Immature natural killer cell (primary cell): ENCODE results near the gene MLLT3. TPM values are rescaled to one million over a fixed set of nuclear protein-coding genes. Genes with fewer than 3 reads are reported as not detected.
"Not testable (repeated sequence)": the region's sequence is repeated elsewhere in the genome, so short reads cannot be mapped to it uniquely, and the experiment has no call there.

Experiments used
- DNase-seq, 3 donors: peaks; one replicate each; pipeline ENCODE4 v3.0.0; 2022; ENCODE audit warnings: mixed read lengths in 1 of 3
- H3K27ac Mint-ChIP-seq, 6 donors: one replicate each; pipeline ENCODE4 v1.8.0; 2020; ENCODE audit warnings: mixed read lengths in 6 of 6, mild to moderate bottlenecking in 5 of 6, inconsistent platforms in 4 of 6, moderate library complexity in 3 of 6
- H3K27me3 Mint-ChIP-seq, 3 donors: one replicate each; pipeline ENCODE4 v1.8.0; 2020 to 2021; ENCODE audit warnings: low read depth in 3 of 3, mild to moderate bottlenecking in 3 of 3, mixed read lengths in 3 of 3, moderate library complexity in 3 of 3, inconsistent platforms in 1 of 3
- H3K36me3 Mint-ChIP-seq, 3 donors: one replicate each; pipeline ENCODE4 v1.8.0; 2020; ENCODE audit warnings: mixed read lengths in 3 of 3, inconsistent platforms in 2 of 3, mild to moderate bottlenecking in 2 of 3
- H3K4me1 Mint-ChIP-seq, 2 donors: one replicate each; pipeline ENCODE4 v1.8.0; 2020; ENCODE audit warnings: inconsistent platforms in 2 of 2, mild to moderate bottlenecking in 2 of 2, mixed read lengths in 2 of 2, moderate library complexity in 1 of 2
- H3K4me3 Mint-ChIP-seq, 5 donors: one replicate each; pipeline ENCODE4 v1.8.0; 2020; ENCODE audit warnings: mild to moderate bottlenecking in 5 of 5, mixed read lengths in 5 of 5, inconsistent platforms in 3 of 5, moderate library complexity in 3 of 5
- H3K9me3 Mint-ChIP-seq, 6 donors: one replicate each; pipeline ENCODE4 v1.8.0; 2020; ENCODE audit warnings: mild to moderate bottlenecking in 6 of 6, mixed read lengths in 6 of 6, inconsistent platforms in 4 of 6, moderate library complexity in 3 of 6
- polyA plus RNA-seq, 3 donors: library from polyadenylated mRNA; unstranded; fragments of 300-500 nt; fragmentation: Illumina TruSeq; gene quantifications; one replicate each; pipeline ENCODE4 v1.2.3, GENCODE V29; 2021

The MLLT3 gene
- polyA plus RNA-seq, 3 donors from 2014 or later = 3.0 to 16.1 (median 13.7) TPM

DNA sequence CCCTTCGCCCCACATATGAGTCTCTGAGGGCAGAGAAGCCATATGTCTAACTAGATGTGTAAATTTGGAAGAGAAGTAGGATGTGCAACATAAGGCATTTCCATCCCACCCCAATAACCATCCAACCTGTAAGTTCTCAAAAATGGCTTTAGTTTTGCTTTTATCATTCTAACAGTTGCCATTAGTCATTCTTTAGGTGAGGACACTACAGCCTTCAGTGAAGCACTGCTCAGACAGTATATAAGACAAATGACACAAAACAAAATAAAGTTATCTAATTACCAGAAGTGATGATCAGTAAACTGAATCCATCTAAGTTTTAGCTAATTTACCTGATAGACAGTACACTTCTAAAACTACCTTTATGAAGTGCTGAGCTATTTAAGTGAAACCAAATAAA is 23.9 kb downstream of the MLLT3 start:
- Mint-ChIP-seq H3K27me3 (peaks cover 0 to 5% (median 0%) of the 10 kb centered on the region in 3 donors), H3K27ac (no peak overlapping the region), H3K9me3 (no peaks in the 10 kb centered on the region), H3K36me3 (no peaks in the 10 kb centered on the region), H3K4me1 (peaks cover 16 to 36% of the 10 kb centered on the region in 2 donors), H3K4me3 (peak overlapping the region in 1 of 5 donors; percentile 18)
- no peak for DNase-seq

DNA sequence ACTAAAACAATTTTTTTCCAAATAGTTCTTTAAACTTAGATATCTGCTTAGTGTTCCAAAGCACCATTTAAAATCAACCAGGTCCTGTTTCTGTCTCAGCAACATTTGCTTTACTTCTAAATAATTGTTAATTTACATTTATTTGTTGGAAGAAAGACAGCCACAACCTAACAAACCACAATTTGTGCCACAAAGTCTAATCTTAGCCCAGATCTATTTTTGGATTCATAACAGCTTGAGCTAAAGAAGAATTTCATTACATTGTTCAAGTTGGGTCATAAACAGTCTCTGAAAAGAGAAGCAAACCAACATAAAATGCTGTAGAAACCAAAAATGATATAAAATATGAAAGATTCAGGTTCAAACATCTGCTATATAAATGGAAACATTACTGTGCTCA is 24.4 kb downstream of the MLLT3 start:
- Mint-ChIP-seq H3K27ac (no peak overlapping the region), H3K36me3 (no peaks in the 10 kb centered on the region), H3K27me3 (peaks cover 0 to 5% (median 0%) of the 10 kb centered on the region in 3 donors), H3K4me3 (peak overlapping the region in 1 of 5 donors; percentile 18), H3K4me1 (peaks cover 16 to 34% of the 10 kb centered on the region in 2 donors), H3K9me3 (no peaks in the 10 kb centered on the region)
- DNase-seq = no peak

GRCh38 chr9:20594608-20595007 is 27.7 kb downstream of the MLLT3 start:
- H3K27ac Mint-ChIP-seq = no peak overlapping the region
- H3K4me1 Mint-ChIP-seq = peaks cover 16 to 39% of the 10 kb centered on the region in 2 donors
- H3K27me3 Mint-ChIP-seq = peaks cover 0 to 5% (median 0%) of the 10 kb centered on the region in 3 donors
- H3K9me3 Mint-ChIP-seq = no peaks in the 10 kb centered on the region
- no peaks in the 10 kb centered on the region for H3K36me3 Mint-ChIP-seq
- DNase-seq = no peak
- H3K4me3 Mint-ChIP-seq = no peak overlapping the region

DNA sequence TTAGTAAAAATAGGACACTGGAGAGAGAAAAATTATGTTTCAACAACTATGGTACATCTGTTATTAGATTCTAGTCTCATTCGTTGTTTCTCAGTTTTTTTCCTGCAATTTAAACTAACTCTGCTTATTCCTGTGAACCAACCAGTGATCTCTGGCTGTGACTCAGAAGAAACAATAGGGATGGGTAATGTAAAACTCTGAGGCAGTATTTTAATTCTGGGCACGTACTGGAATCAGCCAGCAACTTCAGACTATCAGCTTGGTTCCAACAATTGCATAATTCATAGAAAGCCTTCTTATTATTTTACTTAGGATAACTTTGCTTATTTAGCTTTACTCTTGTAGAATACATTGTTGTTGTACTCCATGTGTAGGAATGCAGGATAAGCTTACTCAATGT is 28.8 kb downstream of the MLLT3 start:
- Mint-ChIP-seq H3K4me1 (peaks cover 14 to 34% of the 10 kb centered on the region in 2 donors), H3K36me3 (no peaks in the 10 kb centered on the region), H3K27ac (no peak overlapping the region), H3K4me3 (no peak overlapping the region), H3K9me3 (no peaks in the 10 kb centered on the region), H3K27me3 (peaks cover 0 to 5% (median 0%) of the 10 kb centered on the region in 3 donors)
- DNase-seq = no peak

DNA sequence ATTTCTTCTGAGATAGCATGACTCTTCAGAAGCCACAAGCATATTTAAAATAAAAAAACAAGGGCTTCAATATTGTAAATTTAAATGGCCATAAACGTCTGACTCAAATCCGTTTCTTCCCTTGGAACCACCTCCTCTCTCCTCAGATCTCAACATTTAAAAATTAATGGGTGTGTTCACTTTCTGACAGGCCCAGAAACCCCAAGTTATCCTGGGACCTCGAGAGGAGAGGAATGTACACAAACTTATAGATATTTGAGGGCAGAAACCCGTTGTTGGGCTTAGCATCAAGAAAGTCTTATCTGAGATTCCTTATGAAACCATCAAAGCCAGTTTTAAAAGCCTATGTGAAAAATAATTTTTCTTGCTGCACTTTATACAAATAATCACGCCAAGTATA is 29.2 kb downstream of the MLLT3 start:
- Mint-ChIP-seq H3K4me1 (peaks cover 10 to 30% of the 10 kb centered on the region in 2 donors), H3K4me3 (no peak overlapping the region), H3K36me3 (no peaks in the 10 kb centered on the region), H3K9me3 (no peaks in the 10 kb centered on the region), H3K27ac (no peak overlapping the region), H3K27me3 (peaks cover 0 to 5% (median 0%) of the 10 kb centered on the region in 3 donors)
- no peak for DNase-seq

DNA sequence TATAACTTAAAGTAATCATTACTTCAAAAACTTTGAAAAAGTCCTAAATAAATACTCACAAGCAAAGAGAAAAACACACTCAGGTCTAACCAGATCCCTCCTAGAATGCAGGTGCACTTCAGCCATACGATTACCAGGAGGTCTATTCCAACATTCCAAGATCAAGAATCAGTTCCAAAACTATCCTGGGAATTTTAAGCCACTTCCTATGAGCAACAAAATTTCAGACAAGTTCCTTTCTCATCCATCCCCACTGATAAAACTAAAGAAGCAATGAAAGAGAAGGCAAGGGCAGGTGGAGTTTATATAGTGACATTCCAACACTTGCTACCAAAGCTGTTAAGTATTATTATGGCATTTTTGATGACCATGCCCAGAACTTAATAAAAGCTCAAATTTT is 29.6 kb downstream of the MLLT3 start:
- Mint-ChIP-seq H3K27ac (no peak overlapping the region), H3K36me3 (no peaks in the 10 kb centered on the region), H3K27me3 (peaks cover 0 to 5% (median 0%) of the 10 kb centered on the region in 3 donors), H3K4me3 (no peak overlapping the region), H3K9me3 (no peaks in the 10 kb centered on the region), H3K4me1 (peaks cover 6 to 26% of the 10 kb centered on the region in 2 donors)
- no peak for DNase-seq

DNA sequence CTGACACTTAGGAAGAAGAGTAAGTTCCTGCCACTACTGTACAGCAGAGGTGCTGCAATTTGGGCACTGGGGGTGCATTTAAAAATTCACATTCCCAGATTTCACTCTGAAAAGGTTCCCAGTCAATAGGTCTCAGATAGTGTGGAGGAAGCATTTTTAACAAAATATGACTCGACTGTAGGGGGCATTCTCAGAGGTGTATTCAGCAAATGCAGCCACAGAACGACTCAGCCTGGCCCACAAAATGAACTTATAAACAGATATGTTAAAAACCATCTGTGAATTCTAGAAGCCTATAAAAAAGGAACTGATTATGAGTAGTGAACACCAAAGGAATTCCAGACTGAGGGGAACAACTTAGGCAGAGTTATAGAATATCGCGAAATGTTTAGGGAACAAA is 31.1 kb downstream of the MLLT3 start:
- Mint-ChIP-seq H3K4me1 (peaks cover 2 to 21% of the 10 kb centered on the region in 2 donors), H3K4me3 (no peak overlapping the region), H3K36me3 (no peaks in the 10 kb centered on the region), H3K27ac (no peak overlapping the region), H3K9me3 (no peaks in the 10 kb centered on the region), H3K27me3 (peaks cover 0 to 5% (median 0%) of the 10 kb centered on the region in 3 donors)
- DNase-seq = no peak

DNA sequence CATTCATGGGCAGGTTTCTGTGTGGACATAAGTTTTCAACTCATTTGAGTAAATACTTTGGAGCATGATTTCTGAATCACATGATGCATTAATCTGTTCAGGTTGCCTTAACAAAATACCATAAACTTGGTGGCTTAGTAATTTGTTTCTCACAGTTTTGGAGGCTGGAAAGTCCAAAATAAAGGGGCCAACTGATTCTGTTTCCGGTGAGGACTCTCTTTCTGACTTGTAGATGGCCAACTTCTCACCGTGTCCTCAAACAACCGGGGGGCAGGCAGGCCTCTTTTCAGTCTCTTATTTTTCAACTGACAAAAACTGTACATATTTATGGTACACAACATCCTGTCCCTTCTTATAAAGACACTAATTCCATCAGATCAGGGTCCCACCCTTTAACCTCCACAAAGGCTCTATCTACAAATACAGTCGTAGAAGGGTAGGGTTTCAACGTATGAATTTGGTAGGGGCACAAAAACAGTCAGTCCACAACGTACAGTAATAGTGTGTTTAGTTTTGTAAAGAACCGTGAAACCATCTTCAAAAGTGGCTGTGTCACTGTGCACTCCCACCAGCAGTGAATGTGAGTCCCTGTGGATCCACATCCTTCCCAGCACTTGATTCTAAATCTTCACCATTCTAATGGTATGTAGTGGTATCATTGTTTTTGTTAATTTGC is 37.2 kb downstream of the MLLT3 start:
- no peaks in the 10 kb centered on the region for H3K27me3 Mint-ChIP-seq
- DNase-seq = no peak
- no peak overlapping the region for H3K4me3 Mint-ChIP-seq
- H3K27ac Mint-ChIP-seq = no peak overlapping the region
- H3K4me1 Mint-ChIP-seq = peaks cover 26 to 35% of the 10 kb centered on the region in 2 donors
- no peaks in the 10 kb centered on the region for H3K9me3 Mint-ChIP-seq
- peaks cover 0 to 6% (median 0%) of the 10 kb centered on the region in 3 donors for H3K36me3 Mint-ChIP-seq

DNA sequence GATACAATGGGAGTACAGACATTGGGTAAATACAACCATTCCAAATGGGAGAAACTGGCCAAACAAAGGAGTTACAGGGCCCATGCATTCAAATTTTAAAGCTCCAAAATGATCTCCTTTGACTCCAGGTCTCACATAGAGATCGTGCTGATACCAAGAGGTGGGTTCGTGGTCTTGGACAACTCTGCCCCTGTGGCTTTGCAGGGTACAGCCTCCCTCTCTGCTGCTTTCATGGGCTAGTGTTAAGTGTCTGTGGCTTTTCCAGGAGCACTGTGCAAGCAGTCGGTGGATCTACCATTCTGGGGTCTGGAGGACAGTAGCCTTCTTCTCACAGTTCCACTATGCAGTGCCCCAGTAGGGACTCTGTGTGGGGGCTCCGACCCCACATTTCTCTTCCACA is 39.2 kb downstream of the MLLT3 start:
- DNase-seq, H3K27ac Mint-ChIP-seq, H3K27me3 Mint-ChIP-seq, H3K9me3 Mint-ChIP-seq, H3K36me3 Mint-ChIP-seq: not testable (repeated sequence)
- Mint-ChIP-seq H3K4me3 (peak overlapping the region in 1 of 5 donors; percentile 4), H3K4me1 (peaks cover 34 to 49% of the 10 kb centered on the region in 2 donors)

GRCh38 chr9:20582150-20582549 is 40.1 kb downstream of the MLLT3 start:
- Mint-ChIP-seq H3K27me3 (no peaks in the 10 kb centered on the region), H3K4me3 (peak overlapping the region in 1 of 5 donors; percentile 12), H3K27ac (peak overlapping the region in 2 of 6 donors; percentile 30 to 31), H3K36me3 (peaks cover 0 to 6% (median 3%) of the 10 kb centered on the region in 3 donors), H3K9me3 (no peaks in the 10 kb centered on the region), H3K4me1 (peaks cover 38 to 49% of the 10 kb centered on the region in 2 donors)
- no peak for DNase-seq

DNA sequence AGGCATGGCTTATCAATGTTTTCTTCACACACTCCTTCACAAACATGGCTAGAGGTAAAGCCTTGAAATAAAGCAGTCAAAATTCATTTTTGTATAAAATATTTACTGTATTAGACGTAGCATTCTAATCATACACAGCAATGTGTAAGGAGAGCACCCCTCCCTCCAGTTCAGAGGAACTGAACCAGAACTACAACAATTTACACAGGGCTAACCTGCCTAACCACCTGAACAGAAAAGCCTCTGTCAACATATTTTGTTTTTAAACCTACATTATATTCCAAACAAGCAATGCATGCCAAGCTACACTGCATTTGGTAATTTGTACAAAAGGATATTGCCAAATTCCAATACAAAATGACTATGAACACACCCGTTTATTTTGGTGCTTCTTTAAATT is 41.6 kb downstream of the MLLT3 start:
- H3K4me1 Mint-ChIP-seq = peaks cover 38 to 49% of the 10 kb centered on the region in 2 donors

DNA sequence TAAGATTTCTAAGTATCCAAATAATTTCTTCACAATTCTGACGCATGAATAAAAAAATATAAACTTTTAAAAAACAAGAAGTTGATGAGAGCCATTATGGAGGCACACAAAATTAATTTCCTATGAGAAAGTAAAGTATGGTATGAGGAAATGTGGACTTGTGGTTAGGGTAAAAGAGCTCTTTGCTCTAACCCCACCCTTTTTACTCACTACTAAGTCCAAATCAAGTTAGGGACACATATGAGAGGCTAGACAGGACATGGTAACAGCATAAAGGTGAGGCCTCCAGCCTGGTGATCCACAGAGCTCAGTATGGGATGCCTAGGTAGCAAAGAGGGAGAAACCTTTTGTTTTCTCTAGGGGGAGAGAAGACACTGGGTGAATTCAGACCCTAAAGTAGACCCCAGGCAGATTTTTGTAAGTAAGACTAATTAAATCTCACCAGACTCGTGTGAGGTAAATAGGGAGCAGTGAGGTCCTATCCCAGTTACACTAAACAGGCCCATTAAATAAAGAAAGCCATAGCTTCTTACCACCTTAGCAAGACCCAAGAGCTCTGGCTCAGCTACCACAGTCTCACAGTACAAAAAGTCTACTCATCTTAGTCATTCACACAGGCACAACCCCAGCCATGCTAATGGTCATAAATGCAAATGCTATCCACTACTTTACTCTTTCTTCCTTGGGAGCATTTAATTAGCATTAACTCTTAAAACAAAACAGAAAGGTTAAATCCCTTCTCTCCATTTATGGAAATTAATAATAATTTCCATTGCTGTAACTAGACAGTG is 42.6 kb downstream of the MLLT3 start:
- Mint-ChIP-seq H3K36me3 (peaks cover 0 to 6% (median 3%) of the 10 kb centered on the region in 3 donors), H3K27ac (peak overlapping the region in 1 of 6 donors; percentile 18), H3K9me3 (no peaks in the 10 kb centered on the region), H3K4me1 (peaks cover 38 to 44% of the 10 kb centered on the region in 2 donors), H3K4me3 (no peak overlapping the region), H3K27me3 (peaks cover 0 to 1% (median 0%) of the 10 kb centered on the region in 3 donors)
- DNase-seq = no peak

More for the DNA sequence above, 41.6 kb downstream of the MLLT3 start:
- Mint-ChIP-seq H3K27me3 (no peaks in the 10 kb centered on the region), H3K4me3 (no peak overlapping the region), H3K9me3 (no peaks in the 10 kb centered on the region), H3K36me3 (peaks cover 0 to 6% (median 3%) of the 10 kb centered on the region in 3 donors), H3K27ac (no peak overlapping the region)
- no peak for DNase-seq

- no peak overlapping the region for H3K27ac Mint-ChIP-seq
- no peaks in the 10 kb centered on the region for H3K9me3 Mint-ChIP-seq
- no peak for DNase-seq
- H3K4me3 Mint-ChIP-seq = no peak overlapping the region
- peaks cover 0 to 1% (median 0%) of the 10 kb centered on the region in 3 donors for H3K27me3 Mint-ChIP-seq
- H3K4me1 Mint-ChIP-seq = peaks cover 18 to 52% of the 10 kb centered on the region in 2 donors
- H3K36me3 Mint-ChIP-seq = no peaks in the 10 kb centered on the region
Observed at GRCh38 chr9:20573023-20573422, 49.3 kb downstream of the MLLT3 start.

DNA sequence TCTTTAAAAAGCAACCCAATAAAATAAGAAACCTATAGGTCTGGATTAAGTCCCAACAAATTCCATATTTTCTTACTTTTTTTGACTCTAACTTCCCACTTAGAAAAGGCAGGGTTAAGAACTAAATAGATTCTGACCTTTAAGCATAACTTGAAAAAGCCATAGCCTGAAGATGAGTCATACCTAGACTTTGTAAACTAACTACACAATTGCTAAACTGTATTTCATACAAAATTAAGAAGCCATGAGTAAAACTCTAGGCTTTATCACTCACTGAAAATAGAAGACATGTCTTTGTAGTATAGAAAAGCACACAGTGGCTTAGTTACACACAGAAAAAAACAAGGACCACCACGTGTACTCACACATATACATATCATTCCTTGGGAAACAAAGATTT is 51.5 kb downstream of the MLLT3 start:
- Mint-ChIP-seq H3K36me3 (no peaks in the 10 kb centered on the region), H3K4me1 (peaks cover 13 to 55% of the 10 kb centered on the region in 2 donors), H3K9me3 (no peaks in the 10 kb centered on the region), H3K27me3 (peaks cover 0 to 1% (median 0%) of the 10 kb centered on the region in 3 donors), H3K4me3 (no peak overlapping the region), H3K27ac (no peak overlapping the region)
- no peak for DNase-seq
